Measurements from ENCODE around the gene OTUD5. TPM values are rescaled to one million over a fixed set of nuclear protein-coding genes. Genes with fewer than 3 reads are reported as not detected.
"Not testable (repeated sequence)": the region's sequence is repeated elsewhere in the genome, so short reads cannot be mapped to it uniquely, and the experiment has no call there.

The OTUD5 gene
- total RNA-seq, 1 donor, result 28.5 TPM

- peak; percentile 55 for TF ChIP-seq CTCF (IDR thresholded peaks at IDR 0.05; ENCODE audit: insufficient read depth, low read depth, low read length)
- peak; percentile 89 for DNase-seq (ENCODE audit: low read depth)
- H3K4me3 ChIP-seq (ENCODE audit: low read depth, low read length), result peak overlapping the region; percentile 60
These were observed 65.8 kb downstream of the OTUD5 start for GRCh38 chrX:48891402-48892288.

- no peak for TF ChIP-seq CTCF (IDR thresholded peaks at IDR 0.05; ENCODE audit: insufficient read depth, low read depth, low read length)
- no peak for DNase-seq (ENCODE audit: low read depth)
- H3K4me3 ChIP-seq (ENCODE audit: low read depth, low read length), result peak overlapping the region; percentile 60
These were observed 66.4 kb downstream of the OTUD5 start for GRCh38 chrX:48890934-48891401.

GRCh38 chrX:48890296-48890925 lies 67.0 kb downstream of the OTUD5 start:
- peak overlapping the region; percentile 60 for H3K4me3 ChIP-seq (ENCODE audit: low read depth, low read length)
- no peak for DNase-seq (ENCODE audit: low read depth)

GRCh38 chrX:48886586-48886985 lies 70.8 kb downstream of the OTUD5 start:
- DNase-seq (ENCODE audit: low read depth); H3K4me3 ChIP-seq (ENCODE audit: low read depth, low read length): not testable (repeated sequence)

More at GRCh38 chrX:48890296-48890925, 67.0 kb downstream of the OTUD5 start:
- TF ChIP-seq CTCF (IDR thresholded peaks at IDR 0.05; ENCODE audit: insufficient read depth, low read depth, low read length), result no peak

- no peak for DNase-seq (ENCODE audit: low read depth)
- TF ChIP-seq CTCF (IDR thresholded peaks at IDR 0.05; ENCODE audit: insufficient read depth, low read depth, low read length), result no peak
- H3K4me3 ChIP-seq (ENCODE audit: low read depth, low read length), result no peak overlapping the region
These were observed 73.7 kb downstream of the OTUD5 start for GRCh38 chrX:48883729-48884128.

GRCh38 chrX:48876944-48877343 lies 80.5 kb downstream of the OTUD5 start:
- H3K4me3 ChIP-seq (ENCODE audit: low read depth, low read length); DNase-seq (ENCODE audit: low read depth): not testable (repeated sequence)

Small RNA genes lying within 50 kb of the gene (small RNA-seq; reads per million reads assigned to genes)
- not detected for gene RNU6-722P

Other genes with a start within 250 kb of the OTUD5 start
- not detected in 2 replicates for gene GLOD5, start 195.9 kb downstream of the OTUD5 start, total RNA-seq
- not detected in 2 replicates for gene GATA1, start 171.0 kb downstream of the OTUD5 start, total RNA-seq
- gene HDAC6, start 155.5 kb downstream of the OTUD5 start, total RNA-seq, result 22.5 and 29.4 TPM in 2 replicates
- gene ERAS, start 131.1 kb downstream of the OTUD5 start, total RNA-seq, result not detected in 2 replicates
- gene PCSK1N, start 122.0 kb downstream of the OTUD5 start, total RNA-seq, result 0.32 TPM in 1 of 2 replicates, not detected in the other
- gene TIMM17B, start 59.8 kb downstream of the OTUD5 start, total RNA-seq, result 39.3 and 47.7 TPM in 2 replicates
- 27.2 and 38.3 TPM in 2 replicates for gene PQBP1, start 59.7 kb downstream of the OTUD5 start, total RNA-seq
- 17.1 and 25.5 TPM in 2 replicates for gene SLC35A2, start 46.0 kb downstream of the OTUD5 start, total RNA-seq
- gene PIM2, start 38.6 kb downstream of the OTUD5 start, total RNA-seq, result 4.5 and 12.5 TPM in 2 replicates
- gene KCND1, start 14.2 kb upstream of the OTUD5 start, total RNA-seq, result 0.32 and 2.6 TPM in 2 replicates
- 14.2 and 14.5 TPM in 2 replicates for gene GRIPAP1, start 44.7 kb upstream of the OTUD5 start, total RNA-seq
- gene TFE3, start 85.8 kb upstream of the OTUD5 start, total RNA-seq, result 37.1 and 45.1 TPM in 2 replicates
- 0.86 and 0.97 TPM in 2 replicates for gene CCDC120, start 101.4 kb upstream of the OTUD5 start, total RNA-seq
- gene PRAF2, start 116.4 kb upstream of the OTUD5 start, total RNA-seq, result 12.6 and 15.1 TPM in 2 replicates
- 46.6 and 56.0 TPM in 2 replicates for gene WDR45, start 122.3 kb upstream of the OTUD5 start, total RNA-seq
- gene GPKOW, start 166.1 kb upstream of the OTUD5 start, total RNA-seq, result 13.0 and 15.5 TPM in 2 replicates
- 1.9 and 2.2 TPM in 2 replicates for gene MAGIX, start 205.2 kb upstream of the OTUD5 start, total RNA-seq
- gene PLP2, start 214.3 kb upstream of the OTUD5 start, total RNA-seq, result 19.0 and 29.6 TPM in 2 replicates
- gene PRICKLE3, start 228.8 kb upstream of the OTUD5 start, total RNA-seq, result 5.2 TPM in 2 replicates
- gene SYP, start 242.6 kb upstream of the OTUD5 start, total RNA-seq, result under 0.01 TPM in 1 of 2 replicates, not detected in the other

Data from fibroblast of villous mesenchyme (primary cell).